ENCODE data around the gene ALDH8A1.
"Not testable (repeated sequence)": the region's sequence is repeated elsewhere in the genome, so short reads cannot be mapped to it uniquely, and the experiment has no call there.

The ALDH8A1 gene

DNA sequence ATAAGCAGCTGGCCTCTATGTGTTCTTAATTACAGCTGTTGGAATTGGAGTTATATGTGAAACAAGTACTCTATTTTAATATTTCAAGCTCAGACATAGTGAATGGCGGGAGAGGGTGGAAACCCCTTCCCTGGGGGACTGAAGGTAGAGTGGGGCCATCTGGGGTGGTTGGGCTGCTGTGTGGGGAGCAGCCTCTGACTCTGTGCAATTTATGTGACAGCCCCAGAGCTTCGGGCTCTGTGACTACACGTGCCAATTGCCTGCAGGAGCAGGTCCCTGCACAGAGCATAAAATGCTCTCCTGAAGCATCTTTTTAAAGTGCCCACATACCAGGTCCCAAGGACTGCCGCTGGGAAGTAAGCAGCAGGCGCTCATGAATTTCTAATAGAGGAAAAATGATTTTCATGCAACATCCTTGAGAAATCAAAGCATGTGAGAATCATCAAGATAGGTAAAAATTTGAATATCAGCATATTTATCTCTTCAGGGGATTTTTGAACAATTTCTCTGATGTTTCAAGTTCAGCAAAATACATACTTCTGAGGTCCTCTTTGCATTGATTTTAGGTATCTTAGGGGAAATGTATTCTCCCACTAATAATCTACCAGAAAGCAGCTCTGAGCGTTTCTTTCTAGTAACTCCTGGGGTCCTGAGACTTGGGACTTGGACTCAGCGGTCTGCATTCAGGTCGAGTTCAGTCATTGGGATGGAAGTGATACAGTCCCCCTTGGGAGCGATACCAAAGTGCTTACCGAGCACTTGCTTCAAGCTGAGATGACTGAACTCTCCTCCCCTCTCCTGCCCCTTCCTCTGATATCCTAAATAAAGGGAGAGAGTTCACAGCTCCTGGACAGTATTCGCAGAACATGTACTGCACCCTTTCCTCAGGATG, 40.0 kb downstream of the ALDH8A1 start:
- TF ChIP-seq, protein P1, sequence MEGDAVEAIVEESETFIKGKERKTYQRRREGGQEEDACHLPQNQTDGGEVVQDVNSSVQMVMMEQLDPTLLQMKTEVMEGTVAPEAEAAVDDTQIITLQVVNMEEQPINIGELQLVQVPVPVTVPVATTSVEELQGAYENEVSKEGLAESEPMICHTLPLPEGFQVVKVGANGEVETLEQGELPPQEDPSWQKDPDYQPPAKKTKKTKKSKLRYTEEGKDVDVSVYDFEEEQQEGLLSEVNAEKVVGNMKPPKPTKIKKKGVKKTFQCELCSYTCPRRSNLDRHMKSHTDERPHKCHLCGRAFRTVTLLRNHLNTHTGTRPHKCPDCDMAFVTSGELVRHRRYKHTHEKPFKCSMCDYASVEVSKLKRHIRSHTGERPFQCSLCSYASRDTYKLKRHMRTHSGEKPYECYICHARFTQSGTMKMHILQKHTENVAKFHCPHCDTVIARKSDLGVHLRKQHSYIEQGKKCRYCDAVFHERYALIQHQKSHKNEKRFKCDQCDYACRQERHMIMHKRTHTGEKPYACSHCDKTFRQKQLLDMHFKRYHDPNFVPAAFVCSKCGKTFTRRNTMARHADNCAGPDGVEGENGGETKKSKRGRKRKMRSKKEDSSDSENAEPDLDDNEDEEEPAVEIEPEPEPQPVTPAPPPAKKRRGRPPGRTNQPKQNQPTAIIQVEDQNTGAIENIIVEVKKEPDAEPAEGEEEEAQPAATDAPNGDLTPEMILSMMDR (IDR thresholded peaks at IDR 0.05; ENCODE audit: low read depth, low read length, missing control alignments), result no peak
- H3K4me3 ChIP-seq (replicated peaks; ENCODE audit: low read depth, low read length), result no peak overlapping the region
- DNase-seq (ENCODE audit: extremely low read depth, low read depth), result no peak

GRCh38 chr6:134908906-134909516, 40.9 kb downstream of the ALDH8A1 start:
- DNase-seq (ENCODE audit: extremely low read depth, low read depth), result peak; percentile 53
- TF ChIP-seq, protein P1 (IDR thresholded peaks at IDR 0.05; ENCODE audit: low read depth, low read length, missing control alignments), result no peak
- peak overlapping the region; percentile 24; the same call in 1 of the 2 replicates for H3K4me3 ChIP-seq (replicated peaks; ENCODE audit: low read depth, low read length)

DNA sequence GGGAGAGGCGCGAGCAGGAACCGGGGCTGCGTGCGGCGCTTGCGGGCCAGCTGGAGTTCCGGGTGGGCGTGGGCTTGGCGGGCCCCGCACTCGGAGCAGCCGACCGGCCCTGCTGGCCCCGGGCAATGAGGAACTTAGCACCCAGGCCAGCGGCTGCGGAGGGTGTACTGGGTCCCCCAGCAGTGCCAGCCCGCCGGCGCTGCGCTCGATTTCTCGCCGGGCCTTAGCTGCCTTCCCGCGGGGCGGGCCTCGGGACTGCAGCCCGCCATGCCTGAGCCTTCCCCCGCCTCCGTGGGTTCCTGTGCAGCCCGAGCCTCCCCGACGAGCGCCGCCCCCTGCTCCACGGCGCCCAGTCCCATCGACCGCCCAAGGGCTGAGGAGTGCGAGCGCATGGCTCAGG, 45.2 kb downstream of the ALDH8A1 start:
- H3K4me3 ChIP-seq (replicated peaks; ENCODE audit: low read depth, low read length); DNase-seq (ENCODE audit: extremely low read depth, low read depth): not testable (repeated sequence)

DNA sequence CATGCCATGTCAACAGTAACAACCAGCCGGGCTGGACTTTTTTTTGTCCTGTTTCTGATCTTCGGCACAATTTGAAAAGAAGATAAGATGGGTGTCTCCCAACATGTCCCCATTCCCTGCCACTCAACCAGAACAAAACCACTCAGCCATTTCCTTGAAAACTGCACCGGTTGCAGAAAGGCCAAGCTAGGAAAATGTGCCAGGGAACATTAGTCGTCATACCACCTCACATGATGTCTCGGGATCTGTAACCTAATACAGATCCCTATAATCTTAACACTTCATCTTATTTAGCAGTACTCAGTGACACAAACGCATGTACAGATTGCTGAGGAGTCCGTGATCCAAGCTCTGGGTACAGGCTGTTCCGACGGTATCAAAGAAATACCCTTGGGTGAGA, 46.5 kb downstream of the ALDH8A1 start:
- H3K4me3 ChIP-seq (replicated peaks; ENCODE audit: low read depth, low read length), result no peak overlapping the region
- TF ChIP-seq, protein P1 (IDR thresholded peaks at IDR 0.05; ENCODE audit: low read depth, low read length, missing control alignments), result no peak
- DNase-seq (ENCODE audit: extremely low read depth, low read depth), result no peak

- TF ChIP-seq, protein P1 (IDR thresholded peaks at IDR 0.05; ENCODE audit: low read depth, low read length, missing control alignments), result no peak
- no peak for DNase-seq (ENCODE audit: extremely low read depth, low read depth)
- H3K4me3 ChIP-seq (replicated peaks; ENCODE audit: low read depth, low read length), result no peak overlapping the region
Observed at GRCh38 chr6:134902936-134903335, 47.0 kb downstream of the ALDH8A1 start.

GRCh38 chr6:134902074-134902861, 47.6 kb downstream of the ALDH8A1 start:
- DNase-seq (ENCODE audit: extremely low read depth, low read depth), result no peak
- TF ChIP-seq, protein P1 (IDR thresholded peaks at IDR 0.05; ENCODE audit: low read depth, low read length, missing control alignments), result no peak

GRCh38 chr6:134898575-134898974, 51.3 kb downstream of the ALDH8A1 start:
- DNase-seq (ENCODE audit: extremely low read depth, low read depth), result no peak
- TF ChIP-seq, protein P1 (IDR thresholded peaks at IDR 0.05; ENCODE audit: low read depth, low read length, missing control alignments), result no peak
- H3K4me3 ChIP-seq (replicated peaks; ENCODE audit: low read depth, low read length), result no peak overlapping the region

More at GRCh38 chr6:134902074-134902861, 47.6 kb downstream of the ALDH8A1 start:
- H3K4me3 ChIP-seq (replicated peaks; ENCODE audit: low read depth, low read length), result no peak overlapping the region

DNA sequence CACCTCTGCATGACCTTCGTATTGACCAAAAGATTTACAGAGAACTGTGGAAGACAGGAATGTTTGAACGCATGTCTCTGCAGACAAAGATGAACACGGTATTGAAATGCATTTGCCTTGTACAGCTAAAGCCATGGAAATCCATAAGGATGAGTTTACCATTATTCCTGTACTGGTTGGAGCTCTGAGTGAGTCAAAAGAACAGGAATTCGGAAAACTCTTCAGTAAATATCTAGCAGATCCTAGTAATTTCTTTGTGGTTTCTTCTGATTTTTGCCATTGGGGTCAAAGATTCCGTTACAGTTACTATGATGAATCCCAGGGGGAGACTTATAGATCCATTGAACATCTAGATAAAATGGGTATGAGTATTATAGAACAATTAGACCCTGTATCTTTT, 51.7 kb downstream of the ALDH8A1 start:
- H3K4me3 ChIP-seq (replicated peaks; ENCODE audit: low read depth, low read length), result not testable (repeated sequence)

More for the DNA sequence above, 51.7 kb downstream of the ALDH8A1 start:
- DNase-seq (ENCODE audit: extremely low read depth, low read depth), result not testable (repeated sequence)
